CD14-positive monocyte (primary cell): Measurements from ENCODE around the gene BORCS5. TPM values are rescaled to one million over a fixed set of nuclear protein-coding genes. Genes with fewer than 3 reads are reported as not detected.

Experiments used
- DNase-seq, 3 donors: peaks; one replicate each; pipeline ENCODE4 v3.0.0-alpha.2; 2011 to 2022
- H2AFZ ChIP-seq: 2 replicates; pipeline ENCODE4 v1.6.0; 2012; ENCODE audit warnings: mild to moderate bottlenecking, low read depth, low read length, inconsistent platforms; ENCODE audit not compliant: insufficient read depth, poor library complexity, severe bottlenecking
- H3K27ac ChIP-seq, 2 donors: 1 replicate in 1 of 2; 2 replicates in 1 of 2; pipeline ENCODE4 v1.5.1; 2012 to 2013; ENCODE audit warnings: low read length in 2 of 2, control low read depth in 1 of 2, inconsistent platforms in 1 of 2, low read depth in 1 of 2, mild to moderate bottlenecking in 1 of 2
- H3K27me3 ChIP-seq, 2 donors: one replicate each; pipeline versions ENCODE4 v1.6.0 to v1.6.1; 2011 to 2013; ENCODE audit warnings: low read length in 2 of 2; ENCODE audit not compliant: control insufficient read depth in 2 of 2, insufficient read depth in 2 of 2
- H3K36me3 ChIP-seq, 2 donors: replicated peaks in 1 of 2; 1 replicate in 1 of 2; 2 replicates in 1 of 2; pipeline versions ENCODE4 v1.5.1 to v1.6.1; 2012 to 2013; ENCODE audit warnings: low read length in 2 of 2, control low read depth in 1 of 2, inconsistent platforms in 1 of 2, mild to moderate bottlenecking in 1 of 2; ENCODE audit not compliant: insufficient read depth in 2 of 2, control insufficient read depth in 1 of 2
- H3K4me1 ChIP-seq, 2 donors: 1 replicate in 1 of 2; 2 replicates in 1 of 2; pipeline versions ENCODE4 v1.5.1 to v1.6.1; 2012 to 2013; ENCODE audit warnings: low read length in 2 of 2, control low read depth in 1 of 2, inconsistent platforms in 1 of 2, mild to moderate bottlenecking in 1 of 2, moderate library complexity in 1 of 2; ENCODE audit not compliant: insufficient read depth in 2 of 2, control insufficient read depth in 1 of 2
- H3K4me2 ChIP-seq: replicated peaks from 2 replicates; pipeline ENCODE3; 2012; ENCODE audit warnings: low read length, moderate library complexity, mild to moderate bottlenecking; ENCODE audit not compliant: poor library complexity, severe bottlenecking; ENCODE audit errors: extremely low read depth
- H3K4me3 ChIP-seq, 3 experiments: fragments of 200-600 bp in 1 of 3; sonication (generic) in 1 of 3; replicated peaks in 1 of 3; 1 replicate in 2 of 3; 2 replicates in 1 of 3; pipeline ENCODE4 v1.5.1; 2011 to 2013; ENCODE audit warnings: low read length in 3 of 3, mild to moderate bottlenecking in 3 of 3, control low read depth in 2 of 3, low read depth in 2 of 3, inconsistent platforms in 1 of 3, moderate library complexity in 1 of 3
- H3K79me2 ChIP-seq: 2 replicates; pipeline ENCODE4 v1.6.0; 2012; ENCODE audit warnings: mild to moderate bottlenecking, control low read depth, inconsistent platforms, low read length, moderate library complexity; ENCODE audit not compliant: insufficient read depth
- H3K9ac ChIP-seq: 2 replicates; pipeline ENCODE4 v1.6.0; 2017; ENCODE audit warnings: low read length, mild to moderate bottlenecking; ENCODE audit not compliant: insufficient read depth, poor library complexity, severe bottlenecking
- H3K9me3 ChIP-seq, 2 donors: replicated peaks in 1 of 2; 1 replicate in 1 of 2; 2 replicates in 1 of 2; pipeline versions ENCODE4 v1.5.1 to v1.6.1; 2012 to 2013; ENCODE audit warnings: low read length in 2 of 2, control low read depth in 1 of 2; ENCODE audit not compliant: control insufficient read depth in 1 of 2, insufficient read depth in 1 of 2
- H4K20me1 ChIP-seq: 2 replicates; pipeline ENCODE4 v1.6.0; 2012; ENCODE audit warnings: mild to moderate bottlenecking, low read length, control low read depth, moderate library complexity; ENCODE audit not compliant: insufficient read depth
- H3K27ac Mint-ChIP-seq, 7 donors: one replicate each; pipeline ENCODE4 v1.8.0; 2020; ENCODE audit warnings: mild to moderate bottlenecking in 7 of 7, mixed read lengths in 7 of 7, moderate library complexity in 6 of 7, inconsistent platforms in 2 of 7
- H3K27me3 Mint-ChIP-seq, 3 donors: one replicate each; pipeline ENCODE4 v1.8.0; 2021 to 2022; ENCODE audit warnings: low read depth in 3 of 3, mild to moderate bottlenecking in 3 of 3, mixed read lengths in 3 of 3, moderate library complexity in 3 of 3, inconsistent platforms in 1 of 3
- H3K36me3 Mint-ChIP-seq, 2 donors: one replicate each; pipeline ENCODE4 v1.8.0; 2020; ENCODE audit warnings: mixed read lengths in 2 of 2, inconsistent platforms in 1 of 2, mild to moderate bottlenecking in 1 of 2
- H3K4me1 Mint-ChIP-seq: one replicate; pipeline ENCODE4 v1.8.0; 2020; ENCODE audit warnings: mild to moderate bottlenecking, mixed read lengths
- H3K4me3 Mint-ChIP-seq, 2 donors: one replicate each; pipeline ENCODE4 v1.8.0; 2020; ENCODE audit warnings: mild to moderate bottlenecking in 2 of 2, mixed read lengths in 2 of 2, moderate library complexity in 1 of 2
- H3K9me3 Mint-ChIP-seq, 7 donors: one replicate each; pipeline ENCODE4 v1.8.0; 2020 to 2022; ENCODE audit warnings: mixed read lengths in 7 of 7, mild to moderate bottlenecking in 6 of 7, moderate library complexity in 6 of 7, inconsistent platforms in 2 of 7
- WGBS: methylation state at CpG from one replicate; pipeline ENCODE4 v1.1.5; 2013; ENCODE audit warnings: missing lambda C conversion rate; ENCODE audit not compliant: insufficient coverage; 5-methylcytosine and 5-hydroxymethylcytosine counted together
- intact Hi-C, 2 donors: fragments of 100-400 bp; cut with micrococcal nuclease; formaldehyde crosslinking; loops; one replicate each; pipeline versions ENCODE4 v1.15.0 to v1.15.1; 2023
- polyA plus RNA-seq, 3 donors: library from polyadenylated mRNA; depleted of rRNA in 1 of 3; unstranded in 2 of 3; stranded (reverse) in 1 of 3; fragments of 300-500 nt in 2 of 3; fragments of >200 nt in 1 of 3; fragmentation: Illumina TruSeq in 2 of 3; gene quantifications; 1 replicate in 2 of 3; 2 replicates in 1 of 3; pipeline ENCODE4 v1.2.3, GENCODE V29; 2012 to 2021
- TF ChIP-seq, protein P1 (sequence below): fragments of 200-600 bp; IDR thresholded peaks from one replicate; pipeline ENCODE4 v1.8.0; 2022; ENCODE audit warnings: antibody characterized with exemption, mild to moderate bottlenecking

BORCS5 gene
- polyA plus RNA-seq, 3 donors = 8.5 to 15.1 (median 9.6) TPM

DNA sequence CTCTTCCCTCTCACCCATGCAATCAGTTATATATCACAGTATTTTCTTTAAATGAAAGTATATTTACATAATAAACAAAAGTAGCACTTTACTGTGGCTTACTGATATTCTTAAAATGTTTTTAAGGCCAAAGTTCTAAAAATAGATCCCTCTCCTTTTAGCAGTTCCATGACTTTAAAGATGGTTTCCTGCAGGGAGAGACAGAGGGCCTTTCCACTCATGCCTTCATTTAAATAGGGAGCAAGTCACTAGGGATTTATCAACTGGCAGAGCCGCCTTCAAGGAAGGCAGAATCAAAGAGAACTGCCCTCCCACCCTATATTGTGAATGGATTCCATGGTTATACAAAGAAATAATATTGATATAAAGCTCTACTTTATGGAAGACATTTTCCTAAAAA, 150.2 kb downstream of the BORCS5 start:
- H3K4me2 ChIP-seq = no peak overlapping the region
- H3K9me3 ChIP-seq = no peaks in the 10 kb centered on the region
- H3K9ac ChIP-seq = no peak overlapping the region
- no peak overlapping the region for H2AFZ ChIP-seq
- DNase-seq = no peak
- H3K27me3 Mint-ChIP-seq = no peaks in the 10 kb centered on the region
- H3K9me3 Mint-ChIP-seq = no peaks in the 10 kb centered on the region
- H3K4me3 ChIP-seq = no peak overlapping the region
- no CpG with 5 or more reads among the region's 1 CpG for WGBS
- H3K27ac ChIP-seq = no peak overlapping the region
- H3K36me3 ChIP-seq = no peaks in the 10 kb centered on the region
- H3K27ac Mint-ChIP-seq = no peak overlapping the region
- H3K4me3 Mint-ChIP-seq = no peak overlapping the region
- peaks cover 14% of the 10 kb centered on the region for H3K4me1 Mint-ChIP-seq
- H3K27me3 ChIP-seq = no peaks in the 10 kb centered on the region
- no peaks in the 10 kb centered on the region for H4K20me1 ChIP-seq
- intact Hi-C loops = no loop called here
- peaks cover 0 to 3% of the 10 kb centered on the region in 2 donors for H3K4me1 ChIP-seq
- no peaks in the 10 kb centered on the region for H3K79me2 ChIP-seq
- TF ChIP-seq, protein P1, sequence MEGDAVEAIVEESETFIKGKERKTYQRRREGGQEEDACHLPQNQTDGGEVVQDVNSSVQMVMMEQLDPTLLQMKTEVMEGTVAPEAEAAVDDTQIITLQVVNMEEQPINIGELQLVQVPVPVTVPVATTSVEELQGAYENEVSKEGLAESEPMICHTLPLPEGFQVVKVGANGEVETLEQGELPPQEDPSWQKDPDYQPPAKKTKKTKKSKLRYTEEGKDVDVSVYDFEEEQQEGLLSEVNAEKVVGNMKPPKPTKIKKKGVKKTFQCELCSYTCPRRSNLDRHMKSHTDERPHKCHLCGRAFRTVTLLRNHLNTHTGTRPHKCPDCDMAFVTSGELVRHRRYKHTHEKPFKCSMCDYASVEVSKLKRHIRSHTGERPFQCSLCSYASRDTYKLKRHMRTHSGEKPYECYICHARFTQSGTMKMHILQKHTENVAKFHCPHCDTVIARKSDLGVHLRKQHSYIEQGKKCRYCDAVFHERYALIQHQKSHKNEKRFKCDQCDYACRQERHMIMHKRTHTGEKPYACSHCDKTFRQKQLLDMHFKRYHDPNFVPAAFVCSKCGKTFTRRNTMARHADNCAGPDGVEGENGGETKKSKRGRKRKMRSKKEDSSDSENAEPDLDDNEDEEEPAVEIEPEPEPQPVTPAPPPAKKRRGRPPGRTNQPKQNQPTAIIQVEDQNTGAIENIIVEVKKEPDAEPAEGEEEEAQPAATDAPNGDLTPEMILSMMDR = no peak
- H3K36me3 Mint-ChIP-seq = no peaks in the 10 kb centered on the region

DNA sequence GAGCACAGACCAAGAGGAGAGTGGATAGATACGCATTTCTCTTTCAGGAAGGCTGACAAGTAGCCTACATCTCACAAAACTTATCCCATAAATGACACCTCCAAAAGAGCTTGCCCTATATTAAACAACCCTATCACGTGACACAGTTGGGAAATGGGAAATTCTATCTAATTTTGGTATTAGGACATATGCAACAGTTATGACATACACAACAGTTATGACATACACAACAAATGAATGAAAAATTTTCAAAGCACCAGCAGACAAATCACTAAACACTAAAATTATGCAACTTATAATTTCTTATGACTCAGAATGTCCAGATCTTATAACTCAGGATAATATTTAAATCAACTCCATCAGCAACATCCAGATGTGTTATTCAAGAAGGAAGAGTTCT, 151.7 kb downstream of the BORCS5 start:
- H3K27me3 ChIP-seq = no peaks in the 10 kb centered on the region
- H3K4me1 ChIP-seq = peaks cover 0 to 3% of the 10 kb centered on the region in 2 donors
- no CpG with 5 or more reads among the region's 2 CpGs for whole genome bisulfite sequencing
- H3K27ac Mint-ChIP-seq = peak overlapping the region in 1 of 7 donors; percentile 33
- H3K4me3 Mint-ChIP-seq = no peak overlapping the region
- H3K9ac ChIP-seq = no peak overlapping the region
- TF ChIP-seq, protein P1 = no peak
- no peaks in the 10 kb centered on the region for H3K27me3 Mint-ChIP-seq
- peaks cover 14% of the 10 kb centered on the region for H3K4me1 Mint-ChIP-seq
- no peaks in the 10 kb centered on the region for H3K36me3 ChIP-seq
- no peaks in the 10 kb centered on the region for H3K9me3 ChIP-seq
- no peak overlapping the region for H2AFZ ChIP-seq
- H4K20me1 ChIP-seq = no peaks in the 10 kb centered on the region
- no peak overlapping the region for H3K4me2 ChIP-seq
- H3K9me3 Mint-ChIP-seq = no peaks in the 10 kb centered on the region
- no peaks in the 10 kb centered on the region for H3K36me3 Mint-ChIP-seq
- no peak overlapping the region for H3K27ac ChIP-seq
- intact Hi-C loops = no loop called here
- DNase-seq = peak; percentile 37 to 75 (median 59)
- H3K79me2 ChIP-seq = no peaks in the 10 kb centered on the region
- H3K4me3 ChIP-seq = no peak overlapping the region
